ENCODE results near the gene CPNE2. TPM values are rescaled to one million over a fixed set of nuclear protein-coding genes. Genes with fewer than 3 reads are reported as not detected.

Gene CPNE2
- polyA plus RNA-seq, 1 experiment, result 80.6 TPM

DNA sequence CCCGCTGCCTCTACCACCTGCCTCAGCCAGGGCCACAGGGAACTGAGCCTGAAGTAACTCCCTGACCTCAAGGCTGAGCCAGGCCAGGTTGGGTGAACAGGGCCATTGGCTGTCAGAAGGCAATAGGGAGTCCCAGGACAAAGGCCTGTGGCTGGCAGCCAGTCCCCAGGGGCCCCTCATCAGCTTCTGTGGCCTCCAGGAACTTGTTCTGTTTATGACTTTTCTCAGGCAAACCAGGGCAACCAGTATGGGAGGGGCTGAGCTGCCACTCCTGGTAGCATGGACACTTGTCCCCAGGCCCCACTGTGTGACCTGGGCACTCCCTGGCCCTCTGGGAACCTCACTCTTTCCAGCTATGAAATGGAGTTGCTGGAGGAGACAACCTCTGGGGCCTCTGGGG is 40.1 kb downstream of the CPNE2 start:
- POLR2A ChIA-PET, result no interaction called here
- H3K27me3 ChIP-seq (ENCODE audit: control insufficient read depth, insufficient read depth, low read length), result no peaks in the 10 kb centered on the region
- no peak for DNase-seq (ENCODE audit: low read depth)
- CTCF ChIA-PET, result interaction anchor here (1.0 kb wide), 1 partner anchor 13 kb away, joined by 3 read pairs; no protein-coding TSS in a partner anchor
- TF ChIP-seq CTCF (IDR thresholded peaks at IDR 0.05; ENCODE audit: insufficient read depth, low read depth, low read length), result no peak
- H3K36me3 ChIP-seq (ENCODE audit: control insufficient read depth, insufficient read depth, low read length), result peaks cover 1% of the 10 kb centered on the region
- no peak overlapping the region for H3K4me3 ChIP-seq (ENCODE audit: low read depth, low read length)

DNA sequence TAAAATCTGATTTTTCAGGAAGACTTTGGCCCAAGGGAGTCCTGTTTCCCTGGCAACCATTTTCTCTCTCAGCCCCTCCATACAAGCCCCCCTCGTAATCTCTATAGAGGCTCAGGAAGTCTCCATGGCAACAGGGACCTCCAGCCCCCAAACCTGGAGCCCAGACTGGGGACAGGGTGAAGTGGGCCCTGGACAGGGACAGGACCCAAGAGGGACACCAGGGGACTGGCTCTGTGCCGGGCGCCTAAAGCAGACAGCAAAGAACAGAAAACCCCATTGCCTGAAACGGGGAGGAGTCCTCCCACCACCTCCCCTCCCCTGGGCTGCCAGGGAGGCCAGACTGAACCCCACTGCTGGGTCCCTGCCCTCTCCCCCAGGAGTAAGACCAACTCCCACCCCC is 40.6 kb downstream of the CPNE2 start:
- ChIA-PET CTCF (interaction anchor here (1.1 to 1.3 kb wide), 2 partner anchors 22 to 41 kb away, joined by 3 read pairs; partner anchors contain the start of gene CPNE2), POLR2A (no interaction called here)
- TF ChIP-seq CTCF (IDR thresholded peaks at IDR 0.05; ENCODE audit: insufficient read depth, low read depth, low read length), result no peak
- no peak for DNase-seq (ENCODE audit: low read depth)
- Histone ChIP-seq H3K36me3 (ENCODE audit: control insufficient read depth, insufficient read depth, low read length) (peaks cover 1% of the 10 kb centered on the region), H3K27me3 (ENCODE audit: control insufficient read depth, insufficient read depth, low read length) (no peaks in the 10 kb centered on the region), H3K4me3 (ENCODE audit: low read depth, low read length) (no peak overlapping the region)

- no peak overlapping the region for H3K4me3 ChIP-seq (ENCODE audit: low read depth, low read length)
- no peak for TF ChIP-seq CTCF (IDR thresholded peaks at IDR 0.05; ENCODE audit: insufficient read depth, low read depth, low read length)
- ChIA-PET CTCF (interaction anchor here (1.1 to 1.3 kb wide), 2 partner anchors 23 to 42 kb away, joined by 3 read pairs; partner anchors contain the start of gene CPNE2), POLR2A (no interaction called here)
- peaks cover 1% of the 10 kb centered on the region for H3K36me3 ChIP-seq (ENCODE audit: control insufficient read depth, insufficient read depth, low read length)
- H3K27me3 ChIP-seq (ENCODE audit: control insufficient read depth, insufficient read depth, low read length), result no peaks in the 10 kb centered on the region
- no peak for DNase-seq (ENCODE audit: low read depth)
Measured at GRCh38 chr16:57133886-57134285, 41.5 kb downstream of the CPNE2 start.

- no peak for TF ChIP-seq CTCF (IDR thresholded peaks at IDR 0.05; ENCODE audit: insufficient read depth, low read depth, low read length)
- Histone ChIP-seq H3K4me3 (ENCODE audit: low read depth, low read length) (no peak overlapping the region), H3K27me3 (ENCODE audit: control insufficient read depth, insufficient read depth, low read length) (no peaks in the 10 kb centered on the region), H3K36me3 (ENCODE audit: control insufficient read depth, insufficient read depth, low read length) (peaks cover 1% of the 10 kb centered on the region)
- ChIA-PET POLR2A (no interaction called here), CTCF (no interaction called here)
- DNase-seq (ENCODE audit: low read depth), result no peak
Measured at GRCh38 chr16:57134982-57135381, 42.6 kb downstream of the CPNE2 start.

GRCh38 chr16:57137043-57137442 is 44.7 kb downstream of the CPNE2 start:
- POLR2A ChIA-PET, result interaction anchor here (0.6 kb wide), 1 partner anchor 189 kb away, joined by 4 read pairs; no protein-coding TSS in a partner anchor
- no peak for DNase-seq (ENCODE audit: low read depth)
- TF ChIP-seq CTCF (IDR thresholded peaks at IDR 0.05; ENCODE audit: insufficient read depth, low read depth, low read length), result no peak
- CTCF ChIA-PET, result interaction anchor here (0.6 kb wide), 1 partner anchor 35 kb away, joined by 3 read pairs; no protein-coding TSS in a partner anchor
- Histone ChIP-seq H3K4me3 (ENCODE audit: low read depth, low read length) (no peak overlapping the region), H3K27me3 (ENCODE audit: control insufficient read depth, insufficient read depth, low read length) (no peaks in the 10 kb centered on the region), H3K36me3 (ENCODE audit: control insufficient read depth, insufficient read depth, low read length) (peaks cover 1% of the 10 kb centered on the region; the same call in 1 of the 2 replicates)
